Right lobe of liver (tissue), 6 donors: ENCODE results near the gene THBS4. TPM values are rescaled to one million over a fixed set of nuclear protein-coding genes. Genes with fewer than 3 reads are reported as not detected.
"Not testable (repeated sequence)": the region's sequence is repeated elsewhere in the genome, so short reads cannot be mapped to it uniquely, and the experiment has no call there.

Source experiments
- ATAC-seq, 4 donors: fragments of 200-7000 bp; cut with Tn5 transposase; one replicate each; pipeline ENCODE4 v1.9.1; 2020; ENCODE audit warnings: mild to moderate bottlenecking in 4 of 4, moderate library complexity in 4 of 4
- DNase-seq, 3 donors: peaks; one replicate each; pipeline ENCODE4 v3.0.0-alpha.2; 2020
- H3K27ac ChIP-seq, 3 donors: fragments of 200-600 bp; one replicate each; pipeline ENCODE4 v1.8.0; 2022
- H3K27me3 ChIP-seq, 2 donors: fragments of 200-600 bp; one replicate each; pipeline ENCODE4 v1.8.0; 2022
- H3K36me3 ChIP-seq, 4 donors: fragments of 200-600 bp; sonication (generic) in 1 of 4; one replicate each; pipeline versions ENCODE4 v1.5.1 to v1.8.0; 2017 to 2022; ENCODE audit warnings: control low read depth in 1 of 4
- H3K4me1 ChIP-seq, 4 donors: fragments of 200-600 bp; sonication (generic) in 1 of 4; one replicate each; pipeline versions ENCODE4 v1.5.1 to v1.8.0; 2017 to 2022; ENCODE audit warnings: control low read depth in 1 of 4
- H3K4me3 ChIP-seq, 3 donors: fragments of 200-600 bp; one replicate each; pipeline ENCODE4 v1.8.0; 2022
- H3K9me3 ChIP-seq, 4 donors: fragments of 200-600 bp; sonication (generic) in 1 of 4; one replicate each; pipeline versions ENCODE4 v1.5.1 to v1.8.0; 2017 to 2022; ENCODE audit warnings: control low read depth in 1 of 4
- POLR2A ChIP-seq: fragments of 450-650 bp; IDR thresholded peaks from one replicate; pipeline ENCODE4 v1.6.1; 2017; ENCODE audit warnings: antibody characterized with exemption, mild to moderate bottlenecking
- WGBS: methylation state at CpG from one replicate; pipeline ENCODE4 v1.1.6; 2018; ENCODE audit warnings: low coverage, low lambda C conversion rate; ENCODE audit not compliant: insufficient coverage; ENCODE audit errors: missing lambda C conversion rate; 5-methylcytosine and 5-hydroxymethylcytosine counted together
- intact Hi-C, 2 donors: fragments of 100-400 bp; cut with DNase I; formaldehyde crosslinking; loops; one replicate each; pipeline versions ENCODE4 v1.11.2 to v1.14.1; 2022
- total RNA-seq, 6 experiments: library from RNA; depleted of rRNA in 2 of 6; stranded (reverse); fragments of >200 nt in 2 of 6; fragmentation: NEBNext Ultra II Directional in 3 of 6; extraction: Animal tissue kit (Norgen Biotek cat#: 25700) in 3 of 6; gene quantifications; one replicate each; pipeline versions ENCODE4 v1.1.0 to v1.2.4, GENCODE V29; 2016 to 2023
- TF ChIP-seq, protein P1 (sequence below), 4 donors: fragments of 200-600 bp in 3 of 4; fragments of 450-650 bp in 1 of 4; IDR thresholded peaks; one replicate each; pipeline versions ENCODE4 v1.5.1 to v1.8.0; 2016 to 2022; ENCODE audit warnings: antibody characterized with exemption in 4 of 4, mild to moderate bottlenecking in 2 of 4
- donor health status: DM: no; HTN: yes; CAD: no.
- donor health status: DM: no; HTN: no; CAD: no.
- donor health status: DM: no; HTN: no; CAD: no.
- donor health status: DM: no; HTN: yes; CAD: no.
- donor health status: DM: no; HTN: yes; CAD: no.

Gene THBS4
- total RNA-seq, 6 experiments from 2014 or later, result 0.24 to 0.37 TPM; not detected in 4

DNA sequence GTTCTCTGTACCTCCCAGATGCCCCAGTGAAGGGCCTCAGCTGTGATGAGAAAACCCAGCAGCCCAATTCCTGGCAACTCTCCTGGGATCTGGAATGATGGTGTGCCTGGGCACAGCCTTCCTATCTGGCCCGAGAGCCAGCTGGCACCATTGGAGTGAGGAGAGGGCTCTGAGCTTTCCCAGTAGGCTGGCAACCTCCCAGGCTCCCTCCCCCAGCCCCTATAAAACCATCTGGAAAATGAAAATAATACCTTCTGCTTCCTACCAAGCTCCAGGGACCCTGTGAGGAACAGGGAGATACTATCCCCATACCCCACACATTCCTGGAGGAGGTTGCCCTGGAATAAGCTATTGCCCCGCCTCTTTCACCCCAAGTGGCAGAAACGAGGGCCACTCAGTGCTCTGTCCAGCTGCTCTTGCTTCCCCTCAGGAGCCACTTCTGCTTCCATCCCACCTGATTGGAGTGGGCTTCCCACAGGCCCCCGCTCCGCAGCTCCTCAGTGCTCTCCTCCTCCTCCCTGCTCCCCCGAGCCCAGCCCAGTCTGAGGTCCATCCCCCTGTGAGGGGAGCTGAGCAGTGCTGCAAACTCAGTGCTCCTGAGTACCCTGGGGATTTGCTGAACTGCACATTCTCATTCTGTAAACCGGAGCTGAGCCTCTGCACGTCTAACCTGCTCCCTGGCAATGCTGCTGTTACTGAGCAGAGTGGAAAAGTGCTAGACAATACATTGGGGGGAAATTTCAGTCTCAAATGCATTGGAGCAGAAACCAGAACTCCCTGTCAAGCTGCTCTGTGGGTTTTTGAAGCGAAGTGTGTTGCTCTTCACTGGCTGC, 74.7 kb downstream of the THBS4 start:
- Histone ChIP-seq H3K27ac (no peak overlapping the region), H3K4me1 (no peaks in the 10 kb centered on the region), H3K27me3 (no peaks in the 10 kb centered on the region), H3K4me3 (no peak overlapping the region), H3K9me3 (no peaks in the 10 kb centered on the region), H3K36me3 (no peaks in the 10 kb centered on the region)
- TF ChIP-seq, protein P1, sequence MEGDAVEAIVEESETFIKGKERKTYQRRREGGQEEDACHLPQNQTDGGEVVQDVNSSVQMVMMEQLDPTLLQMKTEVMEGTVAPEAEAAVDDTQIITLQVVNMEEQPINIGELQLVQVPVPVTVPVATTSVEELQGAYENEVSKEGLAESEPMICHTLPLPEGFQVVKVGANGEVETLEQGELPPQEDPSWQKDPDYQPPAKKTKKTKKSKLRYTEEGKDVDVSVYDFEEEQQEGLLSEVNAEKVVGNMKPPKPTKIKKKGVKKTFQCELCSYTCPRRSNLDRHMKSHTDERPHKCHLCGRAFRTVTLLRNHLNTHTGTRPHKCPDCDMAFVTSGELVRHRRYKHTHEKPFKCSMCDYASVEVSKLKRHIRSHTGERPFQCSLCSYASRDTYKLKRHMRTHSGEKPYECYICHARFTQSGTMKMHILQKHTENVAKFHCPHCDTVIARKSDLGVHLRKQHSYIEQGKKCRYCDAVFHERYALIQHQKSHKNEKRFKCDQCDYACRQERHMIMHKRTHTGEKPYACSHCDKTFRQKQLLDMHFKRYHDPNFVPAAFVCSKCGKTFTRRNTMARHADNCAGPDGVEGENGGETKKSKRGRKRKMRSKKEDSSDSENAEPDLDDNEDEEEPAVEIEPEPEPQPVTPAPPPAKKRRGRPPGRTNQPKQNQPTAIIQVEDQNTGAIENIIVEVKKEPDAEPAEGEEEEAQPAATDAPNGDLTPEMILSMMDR (IDR thresholded peaks at IDR 0.05), result no peak
- no peak for TF ChIP-seq POLR2A
- intact Hi-C loops, result no loop called here
- ATAC-seq, result peak in 2 of 4 donors; percentile 21 to 44
- WGBS, result 72% methylated on average over 6 of the region's 9 CpGs
- no peak for DNase-seq

DNA sequence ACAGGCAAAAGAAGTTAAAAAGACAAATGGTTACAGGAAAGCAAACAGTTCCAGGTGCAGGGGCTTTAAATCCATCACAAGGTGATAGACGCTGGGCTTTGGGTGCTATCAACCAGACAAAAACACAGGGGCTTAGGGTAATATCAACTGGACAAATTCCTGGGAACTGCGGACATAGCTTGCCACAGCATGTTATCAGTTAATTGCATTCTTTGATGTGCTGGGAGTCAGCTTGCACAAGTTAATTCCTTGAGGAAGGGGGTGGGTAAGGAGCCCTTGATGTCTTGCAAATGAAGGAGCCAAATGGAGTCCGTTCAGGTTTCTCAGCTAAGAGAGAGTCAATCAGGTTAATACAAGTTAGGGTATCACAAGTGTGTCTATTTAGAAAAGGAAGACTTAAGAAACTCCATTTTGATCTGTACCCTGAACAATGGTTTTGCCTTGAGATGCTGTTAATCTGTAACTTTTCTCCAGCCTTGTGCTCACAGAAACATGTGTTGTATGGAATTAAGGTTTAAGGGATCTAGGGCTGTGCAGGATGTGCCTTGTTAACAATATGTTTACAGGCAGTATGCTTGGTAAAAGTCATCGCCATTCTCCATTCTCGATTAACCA, 76.3 kb downstream of the THBS4 start:
- H3K27me3 ChIP-seq, H3K36me3 ChIP-seq, DNase-seq, ATAC-seq, intact Hi-C loops, H3K9me3 ChIP-seq, H3K27ac ChIP-seq, H3K4me3 ChIP-seq, H3K4me1 ChIP-seq: not testable (repeated sequence)
- 66% methylated on average over 5 of the region's 5 CpGs for WGBS

DNA sequence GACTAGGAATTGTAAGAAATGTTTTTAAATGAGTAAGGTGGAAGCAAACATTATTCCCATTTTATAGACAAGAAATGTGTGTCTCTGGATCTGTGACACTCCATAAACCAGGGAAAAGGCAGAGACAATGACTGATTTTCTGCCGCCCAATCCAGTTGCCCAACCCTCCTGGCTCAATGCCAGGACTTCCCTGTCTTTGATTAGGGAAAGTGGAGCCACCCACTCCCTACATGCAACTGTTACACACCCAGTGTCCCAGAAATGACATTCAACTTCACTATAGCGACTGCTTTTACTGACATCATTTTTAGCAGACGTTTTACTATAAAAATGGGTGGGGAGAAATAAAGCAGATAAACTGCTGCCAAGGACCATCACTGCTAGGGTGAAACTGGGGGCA, 79.7 kb downstream of the THBS4 start:
- intact Hi-C loops, result no loop called here
- 82% methylated on average over 3 of the region's 3 CpGs for WGBS
- H3K4me3 ChIP-seq, result no peak overlapping the region
- H3K4me1 ChIP-seq, result no peaks in the 10 kb centered on the region
- H3K36me3 ChIP-seq, result no peaks in the 10 kb centered on the region
- ATAC-seq (no peak), DNase-seq (no peak)
- no peaks in the 10 kb centered on the region for H3K27me3 ChIP-seq
- TF ChIP-seq, protein P1 (IDR thresholded peaks at IDR 0.05), result no peak
- TF ChIP-seq POLR2A, result no peak
- H3K27ac ChIP-seq, result no peak overlapping the region
- no peaks in the 10 kb centered on the region for H3K9me3 ChIP-seq

DNA sequence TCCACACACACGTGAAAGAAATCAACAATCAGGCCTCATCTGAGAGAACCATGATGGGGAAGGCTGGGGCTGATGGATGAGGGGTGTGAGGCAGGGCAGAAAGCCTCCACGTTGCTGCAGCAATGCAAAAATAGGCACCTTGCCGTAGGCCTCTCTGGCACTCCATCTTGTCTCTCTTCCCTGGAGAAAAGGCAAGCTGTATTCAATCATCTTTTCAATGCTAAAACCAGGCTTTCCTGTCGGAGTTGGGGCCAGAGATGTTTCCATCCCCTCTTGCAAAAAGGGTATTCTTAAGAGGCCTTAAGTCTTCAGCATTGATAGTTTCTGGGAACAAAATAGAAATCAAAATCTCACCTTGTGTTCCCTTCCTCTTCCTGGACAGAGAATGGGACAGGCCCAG, 80.9 kb downstream of the THBS4 start:
- no peaks in the 10 kb centered on the region for H3K4me1 ChIP-seq
- no peaks in the 10 kb centered on the region for H3K36me3 ChIP-seq
- no peak for DNase-seq
- H3K4me3 ChIP-seq, result no peak overlapping the region
- WGBS, result 94% methylated on average over 3 of the region's 4 CpGs
- no peak for TF ChIP-seq POLR2A
- TF ChIP-seq, protein P1 (IDR thresholded peaks at IDR 0.05), result no peak
- H3K27me3 ChIP-seq, result no peaks in the 10 kb centered on the region
- no peak for ATAC-seq
- H3K9me3 ChIP-seq, result no peaks in the 10 kb centered on the region
- intact Hi-C loops, result no loop called here
- no peak overlapping the region for H3K27ac ChIP-seq

DNA sequence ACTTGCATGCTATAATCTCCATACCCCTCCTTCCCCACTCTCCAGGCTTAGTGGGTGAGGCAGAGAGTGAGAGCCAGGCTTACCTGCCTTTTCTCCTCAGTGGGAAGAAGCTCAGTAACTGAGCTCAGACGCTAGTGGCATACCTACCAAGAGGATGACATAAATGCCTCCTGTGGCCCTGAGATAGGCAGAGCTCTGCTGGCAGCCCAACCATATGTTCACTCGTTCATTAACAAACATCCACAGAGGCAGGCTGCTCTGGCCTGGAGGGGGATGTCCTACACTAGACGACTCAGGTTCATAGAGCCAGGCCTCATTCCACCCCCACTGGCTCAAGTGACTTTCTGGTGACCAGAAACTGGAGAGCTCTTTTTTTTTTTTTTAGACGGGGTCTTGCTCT, 81.3 kb downstream of the THBS4 start:
- H3K36me3 ChIP-seq, result no peaks in the 10 kb centered on the region
- no peaks in the 10 kb centered on the region for H3K4me1 ChIP-seq
- ATAC-seq (no peak), DNase-seq (no peak)
- no peaks in the 10 kb centered on the region for H3K27me3 ChIP-seq
- intact Hi-C loops, result no loop called here
- no peak for TF ChIP-seq POLR2A
- TF ChIP-seq, protein P1 (IDR thresholded peaks at IDR 0.05), result no peak
- no peaks in the 10 kb centered on the region for H3K9me3 ChIP-seq
- no peak overlapping the region for H3K27ac ChIP-seq
- no peak overlapping the region for H3K4me3 ChIP-seq
- WGBS, result 68% methylated on average over 2 of the region's 4 CpGs
